ENCODE measurements around the gene ACR.

- TF ChIP-seq CTCF (IDR thresholded peaks at IDR 0.05) (no peak), POLR2A (IDR thresholded peaks at IDR 0.05) (no peak)
These were observed 1.3 kb downstream of the ACR start for GRCh38 chr22:50739279-50739691.

Data from body of pancreas (tissue), 4 donors.